Osteoblast (primary cell): ENCODE measurements around the gene USH2A. TPM values are rescaled to one million over a fixed set of nuclear protein-coding genes. Genes with fewer than 3 reads are reported as not detected.

Source experiments
- DNase-seq: peaks from one replicate; pipeline ENCODE4 v3.0.0; 2011; ENCODE audit warnings: low spot score, mixed read lengths; ENCODE audit not compliant: insufficient read length; ENCODE audit errors: missing footprints
- H2AFZ ChIP-seq: 2 replicates; pipeline ENCODE4 v1.6.0; 2011; ENCODE audit warnings: mild to moderate bottlenecking, low read length
- H3K27ac ChIP-seq: 2 replicates; pipeline ENCODE4 v1.5.1; 2011; ENCODE audit warnings: mild to moderate bottlenecking, low read depth, low read length, moderate library complexity
- H3K27me3 ChIP-seq: 2 replicates; pipeline ENCODE4 v1.6.0; 2012; ENCODE audit warnings: mild to moderate bottlenecking, control low read depth, inconsistent platforms, low read length, moderate library complexity; ENCODE audit not compliant: insufficient read depth
- H3K36me3 ChIP-seq: 2 replicates; pipeline ENCODE4 v1.5.1; 2011; ENCODE audit warnings: mild to moderate bottlenecking, low read length, control low read depth, moderate library complexity; ENCODE audit not compliant: insufficient read depth
- H3K4me1 ChIP-seq: 2 replicates; pipeline ENCODE4 v1.5.1; 2011; ENCODE audit warnings: mild to moderate bottlenecking, low read length, control low read depth, moderate library complexity; ENCODE audit not compliant: insufficient read depth
- H3K4me2 ChIP-seq: 2 replicates; pipeline ENCODE4 v1.6.0; 2011; ENCODE audit warnings: mild to moderate bottlenecking, low read length; ENCODE audit not compliant: insufficient read depth
- H3K4me3 ChIP-seq: fragments of 200-600 bp; sonication (generic); 3 replicates; pipeline ENCODE4 v1.5.1; 2012; ENCODE audit warnings: mild to moderate bottlenecking, low read length, inconsistent platforms; ENCODE audit not compliant: insufficient read depth
- H3K79me2 ChIP-seq: 2 replicates; pipeline ENCODE4 v1.6.0; 2012; ENCODE audit warnings: mild to moderate bottlenecking, low read length, control low read depth, inconsistent platforms; ENCODE audit not compliant: insufficient read depth
- H3K9me3 ChIP-seq: 2 replicates; pipeline ENCODE4 v1.5.1; 2011; ENCODE audit warnings: low read depth, low read length, control low read depth
- H4K20me1 ChIP-seq: 2 replicates; pipeline ENCODE4 v1.6.0; 2012; ENCODE audit warnings: mild to moderate bottlenecking, low read length, control low read depth; ENCODE audit not compliant: insufficient read depth
- total RNA-seq: library from RNA; depleted of rRNA; stranded (reverse); fragments of >200 nt; gene quantifications from 2 replicates; pipeline ENCODE4 v1.2.3, GENCODE V29; 2012
- TF ChIP-seq, protein P1 (sequence below): IDR thresholded peaks from 2 replicates; pipeline ENCODE4 v1.5.1; 2011; ENCODE audit warnings: mild to moderate bottlenecking, low read depth, low read length, moderate library complexity; ENCODE audit errors: extremely low read depth

The USH2A gene
- total RNA-seq, 1 donor: under 0.01 TPM

DNA sequence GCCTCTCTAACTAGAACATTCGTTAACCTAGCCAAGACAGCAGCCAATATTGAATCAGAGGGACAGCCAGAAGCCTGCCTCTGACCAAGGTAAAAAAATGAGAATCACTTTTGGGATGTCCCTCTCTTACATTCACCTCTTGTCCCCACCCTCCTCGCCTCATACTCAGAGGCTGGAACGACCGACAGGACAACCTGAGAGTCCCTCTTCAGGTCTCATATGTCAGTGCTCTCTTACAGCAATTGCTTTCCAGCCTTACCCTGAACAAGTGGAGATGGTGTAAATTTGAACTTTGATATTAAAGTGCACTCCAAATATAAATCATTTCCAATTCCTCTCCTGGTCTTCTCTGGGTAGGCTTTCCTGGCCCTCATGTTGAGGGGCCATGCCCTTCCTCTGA lies 528.6 kb downstream of the USH2A start:
- DNase-seq: no peak
- Histone ChIP-seq H3K9me3 (no peaks in the 10 kb centered on the region), H3K4me2 (no peak overlapping the region), H4K20me1 (no peaks in the 10 kb centered on the region), H3K4me3 (no peak overlapping the region), H3K4me1 (no peaks in the 10 kb centered on the region), H3K79me2 (no peaks in the 10 kb centered on the region), H2AFZ (no peak overlapping the region), H3K27ac (no peak overlapping the region), H3K36me3 (no peaks in the 10 kb centered on the region), H3K27me3 (no peaks in the 10 kb centered on the region)
- TF ChIP-seq, protein P1, sequence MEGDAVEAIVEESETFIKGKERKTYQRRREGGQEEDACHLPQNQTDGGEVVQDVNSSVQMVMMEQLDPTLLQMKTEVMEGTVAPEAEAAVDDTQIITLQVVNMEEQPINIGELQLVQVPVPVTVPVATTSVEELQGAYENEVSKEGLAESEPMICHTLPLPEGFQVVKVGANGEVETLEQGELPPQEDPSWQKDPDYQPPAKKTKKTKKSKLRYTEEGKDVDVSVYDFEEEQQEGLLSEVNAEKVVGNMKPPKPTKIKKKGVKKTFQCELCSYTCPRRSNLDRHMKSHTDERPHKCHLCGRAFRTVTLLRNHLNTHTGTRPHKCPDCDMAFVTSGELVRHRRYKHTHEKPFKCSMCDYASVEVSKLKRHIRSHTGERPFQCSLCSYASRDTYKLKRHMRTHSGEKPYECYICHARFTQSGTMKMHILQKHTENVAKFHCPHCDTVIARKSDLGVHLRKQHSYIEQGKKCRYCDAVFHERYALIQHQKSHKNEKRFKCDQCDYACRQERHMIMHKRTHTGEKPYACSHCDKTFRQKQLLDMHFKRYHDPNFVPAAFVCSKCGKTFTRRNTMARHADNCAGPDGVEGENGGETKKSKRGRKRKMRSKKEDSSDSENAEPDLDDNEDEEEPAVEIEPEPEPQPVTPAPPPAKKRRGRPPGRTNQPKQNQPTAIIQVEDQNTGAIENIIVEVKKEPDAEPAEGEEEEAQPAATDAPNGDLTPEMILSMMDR: no peak

- Histone ChIP-seq H3K4me3 (no peak overlapping the region), H3K79me2 (no peaks in the 10 kb centered on the region), H4K20me1 (no peaks in the 10 kb centered on the region), H3K9me3 (no peaks in the 10 kb centered on the region), H3K27me3 (no peaks in the 10 kb centered on the region), H3K4me2 (peak overlapping the region; percentile 37), H3K36me3 (no peaks in the 10 kb centered on the region), H3K27ac (no peak overlapping the region), H3K4me1 (no peaks in the 10 kb centered on the region), H2AFZ (no peak overlapping the region)
- TF ChIP-seq, protein P1: no peak
- no peak for DNase-seq
Observed at GRCh38 chr1:215891266-215892057, 531.8 kb downstream of the USH2A start.

GRCh38 chr1:215890438-215890837 lies 532.8 kb downstream of the USH2A start:
- Histone ChIP-seq H3K27me3 (no peaks in the 10 kb centered on the region), H3K79me2 (no peaks in the 10 kb centered on the region), H3K36me3 (no peaks in the 10 kb centered on the region), H3K27ac (no peak overlapping the region), H3K4me1 (no peaks in the 10 kb centered on the region), H4K20me1 (no peaks in the 10 kb centered on the region), H3K4me2 (peak overlapping the region; percentile 2), H2AFZ (no peak overlapping the region), H3K4me3 (no peak overlapping the region), H3K9me3 (no peaks in the 10 kb centered on the region)
- TF ChIP-seq, protein P1: no peak
- DNase-seq: no peak

DNA sequence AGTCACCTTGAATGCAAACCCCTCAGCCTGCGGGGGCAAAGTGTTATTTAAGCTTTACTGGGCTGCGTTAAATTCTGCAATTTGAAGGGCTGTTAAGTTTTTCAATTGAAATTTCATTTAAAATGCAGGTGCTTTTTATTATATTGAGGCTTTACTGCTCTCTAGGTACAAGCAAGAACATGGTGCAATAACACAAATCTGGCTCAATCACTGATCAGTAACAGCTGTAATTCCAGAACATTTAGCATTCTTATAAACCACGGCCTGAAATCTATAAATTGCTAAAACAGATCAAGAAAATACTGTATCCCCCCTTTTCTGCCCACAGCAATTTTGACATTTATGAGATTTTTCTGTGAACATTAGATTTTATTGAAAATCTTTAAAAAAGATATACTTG lies 533.4 kb downstream of the USH2A start:
- Histone ChIP-seq H4K20me1 (no peaks in the 10 kb centered on the region), H3K27me3 (no peaks in the 10 kb centered on the region), H3K36me3 (no peaks in the 10 kb centered on the region), H3K27ac (no peak overlapping the region), H3K4me1 (no peaks in the 10 kb centered on the region), H3K4me2 (no peak overlapping the region), H3K79me2 (no peaks in the 10 kb centered on the region), H3K4me3 (no peak overlapping the region), H2AFZ (no peak overlapping the region), H3K9me3 (no peaks in the 10 kb centered on the region)
- TF ChIP-seq, protein P1: no peak
- DNase-seq: no peak
